22Rv1 (cell line): ENCODE results near the gene UBAP1.

Experiments
- CTCF ChIP-seq: fragments of 450-650 bp; IDR thresholded peaks from 2 replicates; pipeline ENCODE4 v1.5.1; 2017; ENCODE audit warnings: mild to moderate bottlenecking
- ZFX ChIP-seq: fragments of 450-650 bp; IDR thresholded peaks from 2 replicates; pipeline ENCODE4 v1.6.1; 2017; ENCODE audit warnings: antibody characterized with exemption, borderline replicate concordance

- TF ChIP-seq CTCF (no peak), ZFX (no peak)
Measured at GRCh38 chr9:34157318-34157717, 21.5 kb upstream of the UBAP1 start.
